Measurements from ENCODE around the gene ARHGEF17.
"Not testable (repeated sequence)": the region's sequence is repeated elsewhere in the genome, so short reads cannot be mapped to it uniquely, and the experiment has no call there.

Gene ARHGEF17

DNA sequence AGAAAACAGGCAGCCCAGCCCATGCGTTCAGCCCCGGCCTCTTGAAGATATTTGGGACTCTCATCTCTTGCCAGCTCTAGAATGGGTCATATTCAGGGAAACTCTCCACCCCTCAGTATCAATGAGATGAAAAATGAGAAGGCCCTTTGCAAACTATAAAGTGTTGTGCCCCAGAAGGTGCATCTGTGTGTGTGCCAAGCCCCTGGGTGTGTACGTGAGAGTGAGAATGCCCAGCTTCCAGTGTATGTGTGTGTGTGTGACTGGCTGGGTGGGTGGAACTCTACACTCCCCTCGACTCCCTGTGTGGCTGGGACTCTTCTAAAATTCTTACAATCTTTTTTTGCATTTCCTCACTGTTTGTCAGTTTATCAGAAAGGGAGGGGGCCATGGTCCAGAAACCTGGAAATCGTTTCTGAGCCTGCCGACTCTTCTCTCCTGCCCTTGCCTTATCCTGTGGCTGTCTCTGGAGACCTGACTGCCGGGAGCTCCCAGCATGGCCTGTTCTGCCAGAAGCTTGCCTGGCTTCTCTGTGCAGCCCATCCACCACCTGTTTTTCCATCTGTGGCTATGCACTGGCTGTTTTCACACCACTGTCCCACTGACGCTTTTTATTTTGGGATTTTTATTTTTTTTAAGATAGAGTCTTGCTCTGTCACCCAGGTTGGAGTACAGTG, 34.7 kb upstream of the ARHGEF17 start:
- DNase-seq (ENCODE audit: low read depth), result no peak
- TF ChIP-seq, protein P1, sequence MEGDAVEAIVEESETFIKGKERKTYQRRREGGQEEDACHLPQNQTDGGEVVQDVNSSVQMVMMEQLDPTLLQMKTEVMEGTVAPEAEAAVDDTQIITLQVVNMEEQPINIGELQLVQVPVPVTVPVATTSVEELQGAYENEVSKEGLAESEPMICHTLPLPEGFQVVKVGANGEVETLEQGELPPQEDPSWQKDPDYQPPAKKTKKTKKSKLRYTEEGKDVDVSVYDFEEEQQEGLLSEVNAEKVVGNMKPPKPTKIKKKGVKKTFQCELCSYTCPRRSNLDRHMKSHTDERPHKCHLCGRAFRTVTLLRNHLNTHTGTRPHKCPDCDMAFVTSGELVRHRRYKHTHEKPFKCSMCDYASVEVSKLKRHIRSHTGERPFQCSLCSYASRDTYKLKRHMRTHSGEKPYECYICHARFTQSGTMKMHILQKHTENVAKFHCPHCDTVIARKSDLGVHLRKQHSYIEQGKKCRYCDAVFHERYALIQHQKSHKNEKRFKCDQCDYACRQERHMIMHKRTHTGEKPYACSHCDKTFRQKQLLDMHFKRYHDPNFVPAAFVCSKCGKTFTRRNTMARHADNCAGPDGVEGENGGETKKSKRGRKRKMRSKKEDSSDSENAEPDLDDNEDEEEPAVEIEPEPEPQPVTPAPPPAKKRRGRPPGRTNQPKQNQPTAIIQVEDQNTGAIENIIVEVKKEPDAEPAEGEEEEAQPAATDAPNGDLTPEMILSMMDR (IDR thresholded peaks at IDR 0.05; ENCODE audit: low read depth, low read length, missing control alignments), result no peak
- H3K4me3 ChIP-seq (ENCODE audit: low read depth, low read length), result no peak overlapping the region

DNA sequence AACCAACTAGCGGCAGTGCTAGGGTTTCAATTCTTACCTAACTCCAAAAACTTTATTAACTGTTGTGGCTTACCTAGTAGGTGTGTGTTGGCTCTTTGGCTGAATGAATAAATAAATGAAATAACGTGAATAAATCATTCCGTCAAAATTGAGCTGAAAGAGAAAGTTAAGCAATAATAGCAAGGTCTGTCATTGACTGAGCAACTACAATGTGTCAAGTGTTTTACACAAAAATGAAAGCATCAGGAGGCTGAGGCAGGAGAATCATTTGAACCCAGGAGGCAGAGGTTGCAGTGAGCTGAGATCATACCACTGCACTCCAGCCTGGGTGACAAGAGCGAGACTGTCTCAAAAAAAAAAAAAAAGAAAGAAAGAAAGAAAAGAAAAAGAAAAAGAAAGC, 33.9 kb upstream of the ARHGEF17 start:
- not testable (repeated sequence) for DNase-seq (ENCODE audit: low read depth); H3K4me3 ChIP-seq (ENCODE audit: low read depth, low read length)

DNA sequence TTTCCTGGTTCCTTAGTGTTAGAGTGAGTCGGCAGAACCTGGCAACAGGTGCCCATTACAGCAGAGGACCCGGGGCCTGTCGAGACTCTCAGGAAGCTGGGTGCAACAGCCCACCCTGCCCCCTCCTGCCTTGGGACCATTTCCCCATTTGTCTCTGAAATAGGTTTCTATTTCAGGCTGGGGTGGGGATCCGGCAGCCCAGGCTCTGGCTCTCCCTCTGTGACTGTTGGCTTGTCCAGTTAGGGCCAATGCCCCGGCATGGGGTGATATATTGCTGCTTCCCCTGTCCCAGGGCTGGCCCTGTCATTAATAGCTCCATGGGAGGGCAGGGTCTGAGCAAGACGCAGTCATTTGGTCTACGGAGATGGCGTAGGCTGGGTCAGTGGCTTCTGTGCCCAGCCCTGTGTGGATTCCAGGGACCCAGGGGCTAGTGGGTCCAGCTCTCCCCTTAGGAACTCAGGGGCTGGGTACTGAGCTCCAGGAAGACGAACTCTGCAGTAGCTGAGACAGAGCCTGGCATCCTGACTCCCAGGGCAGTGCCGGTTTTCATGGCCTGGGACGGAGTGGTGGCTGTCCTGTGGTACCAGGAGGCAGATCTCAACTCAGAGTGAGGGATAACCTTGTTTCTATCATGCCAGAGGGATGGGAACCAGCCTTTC, 33.2 kb upstream of the ARHGEF17 start:
- DNase-seq (ENCODE audit: low read depth), result no peak
- no peak overlapping the region for H3K4me3 ChIP-seq (ENCODE audit: low read depth, low read length)
- TF ChIP-seq, protein P1 (IDR thresholded peaks at IDR 0.05; ENCODE audit: low read depth, low read length, missing control alignments), result no peak

DNA sequence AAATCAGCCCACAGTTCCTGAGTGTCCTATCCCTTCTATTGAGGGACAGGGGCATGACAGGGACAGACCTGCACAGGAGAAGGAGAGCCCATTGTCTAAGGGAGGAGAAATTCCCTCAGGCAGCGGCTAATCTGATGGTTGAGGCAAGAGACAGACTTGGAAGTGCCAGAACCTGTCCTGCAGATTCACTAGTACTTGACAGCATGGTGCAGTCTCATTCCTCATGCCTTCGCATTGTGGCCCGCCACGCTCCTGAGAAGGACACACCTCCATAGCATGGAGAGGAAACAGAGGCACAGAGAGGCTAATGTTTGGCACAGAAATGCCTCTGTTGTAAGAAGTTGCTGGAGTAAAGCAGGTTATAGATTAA, 32.7 kb upstream of the ARHGEF17 start:
- TF ChIP-seq, protein P1 (IDR thresholded peaks at IDR 0.05; ENCODE audit: low read depth, low read length, missing control alignments), result no peak
- no peak for DNase-seq (ENCODE audit: low read depth)
- no peak overlapping the region for H3K4me3 ChIP-seq (ENCODE audit: low read depth, low read length)

DNA sequence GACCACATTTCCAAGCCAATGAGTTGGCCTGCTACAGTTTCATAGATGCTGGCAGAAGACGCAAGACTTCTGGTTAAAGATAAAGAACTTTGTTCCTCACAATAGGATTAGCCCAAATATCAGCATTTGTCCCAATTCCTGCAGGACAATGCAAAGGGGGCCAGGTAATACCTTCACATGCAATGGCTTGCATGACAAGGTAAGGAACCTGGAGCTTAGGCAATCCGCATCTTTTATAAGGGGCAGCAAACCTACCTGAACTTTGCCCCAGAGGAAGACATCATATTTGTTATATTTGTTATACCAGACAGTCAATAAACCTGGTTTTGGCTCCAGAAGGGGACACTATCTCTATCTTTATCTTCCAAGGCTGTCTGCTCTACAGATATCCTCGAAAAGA, 30.6 kb upstream of the ARHGEF17 start:
- DNase-seq (ENCODE audit: low read depth), result no peak
- TF ChIP-seq, protein P1 (IDR thresholded peaks at IDR 0.05; ENCODE audit: low read depth, low read length, missing control alignments), result no peak
- H3K4me3 ChIP-seq (ENCODE audit: low read depth, low read length), result no peak overlapping the region

DNA sequence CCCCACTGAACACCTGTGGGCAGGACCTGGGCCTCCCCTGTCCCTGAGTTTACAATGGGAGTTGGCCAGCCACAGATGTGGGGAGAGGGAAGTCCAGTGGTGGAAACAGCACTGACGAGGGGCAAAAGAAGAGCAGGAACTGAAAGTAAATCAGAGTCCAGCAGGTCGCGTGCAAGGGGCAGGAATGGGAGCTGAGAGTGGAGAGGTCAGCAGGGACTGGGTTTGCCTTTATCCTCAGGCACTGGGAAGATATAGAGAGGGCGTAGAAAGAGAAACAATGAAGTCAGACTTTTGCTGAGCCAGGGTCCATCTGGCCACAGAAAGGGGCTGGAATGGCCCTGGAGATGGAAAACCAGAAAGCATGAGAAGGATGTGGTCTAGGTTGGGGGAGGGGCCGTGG, 27.4 kb upstream of the ARHGEF17 start:
- TF ChIP-seq, protein P1 (IDR thresholded peaks at IDR 0.05; ENCODE audit: low read depth, low read length, missing control alignments), result no peak
- H3K4me3 ChIP-seq (ENCODE audit: low read depth, low read length), result no peak overlapping the region
- no peak for DNase-seq (ENCODE audit: low read depth)

DNA sequence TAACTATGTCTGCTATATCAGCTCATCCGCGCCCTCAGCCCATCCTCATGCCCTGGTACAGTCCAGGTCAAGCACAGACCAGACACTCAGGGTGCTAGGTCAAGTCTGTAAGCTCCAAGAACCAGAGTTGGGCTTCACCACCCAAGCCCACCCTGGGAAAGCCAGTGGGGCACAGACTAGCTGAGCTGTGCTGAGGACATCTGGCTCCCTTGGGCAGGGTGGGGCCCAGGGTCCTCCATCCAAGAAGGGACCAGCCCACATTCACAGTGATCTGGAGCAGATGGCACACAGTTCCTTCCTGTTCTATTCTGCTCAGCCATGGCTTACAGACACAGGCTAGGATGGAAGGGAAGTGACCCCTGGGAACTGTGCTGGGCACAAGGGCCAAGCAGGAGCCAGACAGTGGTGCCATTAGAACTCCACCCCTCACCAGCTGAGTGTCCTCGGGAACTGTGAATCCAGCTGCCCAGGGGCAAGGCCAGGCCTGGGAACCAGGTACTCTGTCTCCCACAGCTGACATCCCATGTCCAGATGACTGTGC, 26.8 kb upstream of the ARHGEF17 start:
- DNase-seq (ENCODE audit: low read depth), result no peak
- H3K4me3 ChIP-seq (ENCODE audit: low read depth, low read length), result no peak overlapping the region
- TF ChIP-seq, protein P1 (IDR thresholded peaks at IDR 0.05; ENCODE audit: low read depth, low read length, missing control alignments), result no peak

Measured in GM12864 (cell line).